OCI-LY1 (cell line): ENCODE results near the gene CHN1.

Experiments
- H2AFZ ChIP-seq: fragments of 200-600 bp; sonication (generic), shearing (Covaris generic); 2 replicates; pipeline ENCODE4 v1.6.0; 2014; ENCODE audit warnings: antibody characterized with exemption, mild to moderate bottlenecking, low read length
- H3F3A ChIP-seq: fragments of 200-600 bp; sonication (generic), shearing (Covaris generic); 2 replicates; pipeline ENCODE4 v1.6.0; 2014; ENCODE audit warnings: mild to moderate bottlenecking, antibody characterized with exemption, low read length, moderate library complexity; ENCODE audit not compliant: insufficient read depth
- H3K27ac ChIP-seq: fragments of 200-600 bp; sonication (generic); 2 replicates; pipeline ENCODE4 v1.5.1; 2014; ENCODE audit warnings: low read length, mixed run types, mild to moderate bottlenecking, low read depth; ENCODE audit not compliant: poor library complexity, severe bottlenecking
- H3K27me3 ChIP-seq: fragments of 200-600 bp; sonication (generic); 2 replicates; pipeline ENCODE4 v1.6.0; 2014; ENCODE audit warnings: antibody characterized with exemption, mild to moderate bottlenecking, low read length, moderate library complexity; ENCODE audit not compliant: insufficient read depth
- H3K36me3 ChIP-seq: fragments of 200-600 bp; sonication (generic); 2 replicates; pipeline ENCODE4 v1.6.1; 2014; ENCODE audit warnings: mild to moderate bottlenecking, antibody characterized with exemption, low read length, moderate library complexity, mixed read lengths; ENCODE audit not compliant: insufficient read depth
- H3K4me1 ChIP-seq: fragments of 200-600 bp; sonication (generic); 2 replicates; pipeline ENCODE4 v1.5.1; 2014; ENCODE audit warnings: mild to moderate bottlenecking, low read length, moderate library complexity; ENCODE audit not compliant: insufficient read depth, severe bottlenecking
- H3K4me2 ChIP-seq: fragments of 200-600 bp; sonication (generic), shearing (Covaris generic); 2 replicates; pipeline ENCODE4 v1.6.1; 2014; ENCODE audit warnings: low read length
- H3K4me3 ChIP-seq: fragments of 200-600 bp; sonication (generic); 2 replicates; pipeline ENCODE4 v1.5.1; 2014; ENCODE audit warnings: low read length, low read depth, mild to moderate bottlenecking, mixed read lengths; ENCODE audit not compliant: poor library complexity, severe bottlenecking
- H3K79me2 ChIP-seq: fragments of 200-600 bp; shearing (Covaris generic); 2 replicates; pipeline ENCODE4 v1.6.1; 2016; ENCODE audit warnings: mixed run types, low read length, mixed read lengths; ENCODE audit not compliant: insufficient read depth
- H3K9ac ChIP-seq: fragments of 200-600 bp; sonication (generic), shearing (Covaris generic); 2 replicates; pipeline ENCODE4 v1.6.1; 2014; ENCODE audit warnings: mild to moderate bottlenecking, low read length, mixed read lengths
- H3K9me2 ChIP-seq: fragments of 200-600 bp; sonication (generic), shearing (Covaris generic); 2 replicates; pipeline ENCODE4 v1.6.1; 2014; ENCODE audit warnings: low read depth, mild to moderate bottlenecking, low read length, mixed read lengths
- H3K9me3 ChIP-seq: fragments of 200-600 bp; shearing (Covaris generic); 2 replicates; pipeline ENCODE4 v1.6.1; 2014; ENCODE audit warnings: low read length, mixed read lengths
- H4K20me1 ChIP-seq: fragments of 200-600 bp; sonication (generic), shearing (Covaris generic); 2 replicates; pipeline ENCODE4 v1.6.0; 2016; ENCODE audit warnings: mild to moderate bottlenecking, low read length; ENCODE audit not compliant: insufficient read depth
- EZH2 ChIP-seq: fragments of 200-600 bp; sonication (generic), shearing (Covaris generic); IDR thresholded peaks from 2 replicates; pipeline ENCODE4 v1.8.0; 2017; ENCODE audit warnings: borderline replicate concordance, mixed run types, mild to moderate bottlenecking, antibody characterized with exemption, low read length, moderate library complexity, mixed read lengths
- TF ChIP-seq, protein P1 (sequence below): fragments of 200-600 bp; sonication (generic), shearing (Covaris generic); IDR thresholded peaks from 2 replicates; pipeline ENCODE4 v1.5.1; 2017; ENCODE audit warnings: mild to moderate bottlenecking, antibody characterized with exemption, low read length, moderate library complexity, mixed read lengths

Gene CHN1

DNA sequence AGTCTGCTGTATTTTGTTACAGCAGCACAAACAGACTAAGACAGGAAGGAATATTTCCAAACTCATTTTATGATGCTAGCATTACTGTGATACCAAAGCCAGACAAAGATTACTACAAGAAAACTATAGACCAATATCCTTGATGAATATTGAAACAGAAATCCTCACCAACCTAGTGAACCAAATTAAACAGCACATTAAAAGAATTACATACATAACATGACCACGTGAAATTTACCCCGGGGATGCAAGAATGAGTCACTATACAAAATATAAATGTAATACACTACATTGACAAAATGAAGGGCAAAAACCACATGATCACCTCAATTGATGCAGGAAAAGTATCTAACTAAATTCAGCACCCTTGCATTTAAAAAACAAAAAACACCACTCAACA, 112.6 kb downstream of the CHN1 start:
- Histone ChIP-seq H3K4me3 (no peak overlapping the region), H3K27me3 (no peaks in the 10 kb centered on the region), H3K9me2 (no peaks in the 10 kb centered on the region), H3K36me3 (no peaks in the 10 kb centered on the region), H3K79me2 (no peaks in the 10 kb centered on the region), H2AFZ (no peak overlapping the region), H3F3A (no peaks in the 10 kb centered on the region), H3K27ac (no peak overlapping the region), H3K4me1 (no peaks in the 10 kb centered on the region), H4K20me1 (no peaks in the 10 kb centered on the region), H3K9me3 (no peaks in the 10 kb centered on the region), H3K9ac (no peak overlapping the region), H3K4me2 (no peak overlapping the region)
- TF ChIP-seq EZH2, result no peak
- TF ChIP-seq, protein P1, sequence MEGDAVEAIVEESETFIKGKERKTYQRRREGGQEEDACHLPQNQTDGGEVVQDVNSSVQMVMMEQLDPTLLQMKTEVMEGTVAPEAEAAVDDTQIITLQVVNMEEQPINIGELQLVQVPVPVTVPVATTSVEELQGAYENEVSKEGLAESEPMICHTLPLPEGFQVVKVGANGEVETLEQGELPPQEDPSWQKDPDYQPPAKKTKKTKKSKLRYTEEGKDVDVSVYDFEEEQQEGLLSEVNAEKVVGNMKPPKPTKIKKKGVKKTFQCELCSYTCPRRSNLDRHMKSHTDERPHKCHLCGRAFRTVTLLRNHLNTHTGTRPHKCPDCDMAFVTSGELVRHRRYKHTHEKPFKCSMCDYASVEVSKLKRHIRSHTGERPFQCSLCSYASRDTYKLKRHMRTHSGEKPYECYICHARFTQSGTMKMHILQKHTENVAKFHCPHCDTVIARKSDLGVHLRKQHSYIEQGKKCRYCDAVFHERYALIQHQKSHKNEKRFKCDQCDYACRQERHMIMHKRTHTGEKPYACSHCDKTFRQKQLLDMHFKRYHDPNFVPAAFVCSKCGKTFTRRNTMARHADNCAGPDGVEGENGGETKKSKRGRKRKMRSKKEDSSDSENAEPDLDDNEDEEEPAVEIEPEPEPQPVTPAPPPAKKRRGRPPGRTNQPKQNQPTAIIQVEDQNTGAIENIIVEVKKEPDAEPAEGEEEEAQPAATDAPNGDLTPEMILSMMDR, result no peak

DNA sequence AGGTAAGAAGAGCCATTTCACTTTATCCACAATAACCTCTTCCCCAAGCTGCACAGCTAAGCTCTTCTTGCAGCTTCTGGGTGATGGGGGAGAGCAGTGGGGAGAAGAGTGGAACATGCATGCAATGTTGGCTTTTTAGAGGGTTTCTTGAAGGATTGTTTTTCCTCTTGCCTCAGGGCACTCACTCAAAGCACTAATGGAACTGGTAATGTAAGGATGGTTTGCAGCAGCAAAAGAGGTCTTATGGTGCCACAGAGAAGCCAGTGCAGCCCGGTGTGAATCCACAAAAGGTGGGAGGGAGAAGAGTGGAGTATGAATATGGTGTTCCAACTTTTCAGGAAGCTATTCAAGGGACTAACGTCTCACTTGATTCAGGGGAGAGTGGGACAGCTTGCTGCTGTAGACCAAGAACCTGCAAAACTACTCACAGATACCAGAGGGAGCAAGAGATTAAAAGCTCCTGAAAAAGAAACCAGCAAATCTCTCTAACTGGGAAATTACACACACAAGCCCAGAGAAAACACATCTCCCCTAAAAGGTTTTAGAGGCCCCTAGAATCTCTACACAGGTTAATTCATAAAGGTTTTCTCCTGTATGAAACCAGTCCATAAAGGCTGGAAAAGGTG, 116.4 kb downstream of the CHN1 start:
- Histone ChIP-seq H3K79me2 (no peaks in the 10 kb centered on the region), H3K9me2 (no peaks in the 10 kb centered on the region), H3K9me3 (no peaks in the 10 kb centered on the region), H3K27ac (no peak overlapping the region), H3K9ac (no peak overlapping the region), H3K36me3 (no peaks in the 10 kb centered on the region), H3K27me3 (no peaks in the 10 kb centered on the region), H3K4me2 (no peak overlapping the region), H4K20me1 (no peaks in the 10 kb centered on the region), H3F3A (no peaks in the 10 kb centered on the region), H3K4me3 (no peak overlapping the region), H3K4me1 (no peaks in the 10 kb centered on the region), H2AFZ (no peak overlapping the region)
- TF ChIP-seq EZH2, result no peak
- TF ChIP-seq, protein P1, result no peak

DNA sequence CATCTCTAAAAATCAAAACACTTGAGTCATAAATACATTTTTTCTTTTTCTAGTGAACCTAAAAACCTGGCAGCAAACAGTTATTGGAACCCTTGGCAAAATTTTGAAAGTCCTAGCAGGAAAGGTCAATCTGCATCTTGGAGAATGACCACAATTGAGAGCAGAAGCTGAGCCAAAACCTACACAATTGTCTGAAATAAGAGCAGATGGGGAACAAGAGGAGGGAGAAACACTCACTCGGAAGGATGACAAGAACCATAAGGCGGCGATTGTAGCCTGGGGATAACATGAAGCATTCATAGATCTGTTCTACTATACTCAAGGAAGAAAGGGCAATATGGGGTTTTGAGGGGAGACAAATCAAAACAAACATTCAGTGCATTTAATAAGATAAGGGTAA, 117.0 kb downstream of the CHN1 start:
- no peaks in the 10 kb centered on the region for H3F3A ChIP-seq
- no peak overlapping the region for H3K4me2 ChIP-seq
- H3K36me3 ChIP-seq, result no peaks in the 10 kb centered on the region
- H3K79me2 ChIP-seq, result no peaks in the 10 kb centered on the region
- H3K9ac ChIP-seq, result no peak overlapping the region
- H3K4me3 ChIP-seq, result no peak overlapping the region
- no peaks in the 10 kb centered on the region for H3K9me3 ChIP-seq
- no peak for TF ChIP-seq EZH2
- TF ChIP-seq, protein P1, result no peak
- H3K4me1 ChIP-seq, result no peaks in the 10 kb centered on the region
- H3K27ac ChIP-seq, result no peak overlapping the region
- H3K27me3 ChIP-seq, result no peaks in the 10 kb centered on the region
- H4K20me1 ChIP-seq, result no peaks in the 10 kb centered on the region
- H2AFZ ChIP-seq, result no peak overlapping the region
- no peaks in the 10 kb centered on the region for H3K9me2 ChIP-seq
